ENCODE results near the gene PDGFA.

Gene PDGFA

DNA sequence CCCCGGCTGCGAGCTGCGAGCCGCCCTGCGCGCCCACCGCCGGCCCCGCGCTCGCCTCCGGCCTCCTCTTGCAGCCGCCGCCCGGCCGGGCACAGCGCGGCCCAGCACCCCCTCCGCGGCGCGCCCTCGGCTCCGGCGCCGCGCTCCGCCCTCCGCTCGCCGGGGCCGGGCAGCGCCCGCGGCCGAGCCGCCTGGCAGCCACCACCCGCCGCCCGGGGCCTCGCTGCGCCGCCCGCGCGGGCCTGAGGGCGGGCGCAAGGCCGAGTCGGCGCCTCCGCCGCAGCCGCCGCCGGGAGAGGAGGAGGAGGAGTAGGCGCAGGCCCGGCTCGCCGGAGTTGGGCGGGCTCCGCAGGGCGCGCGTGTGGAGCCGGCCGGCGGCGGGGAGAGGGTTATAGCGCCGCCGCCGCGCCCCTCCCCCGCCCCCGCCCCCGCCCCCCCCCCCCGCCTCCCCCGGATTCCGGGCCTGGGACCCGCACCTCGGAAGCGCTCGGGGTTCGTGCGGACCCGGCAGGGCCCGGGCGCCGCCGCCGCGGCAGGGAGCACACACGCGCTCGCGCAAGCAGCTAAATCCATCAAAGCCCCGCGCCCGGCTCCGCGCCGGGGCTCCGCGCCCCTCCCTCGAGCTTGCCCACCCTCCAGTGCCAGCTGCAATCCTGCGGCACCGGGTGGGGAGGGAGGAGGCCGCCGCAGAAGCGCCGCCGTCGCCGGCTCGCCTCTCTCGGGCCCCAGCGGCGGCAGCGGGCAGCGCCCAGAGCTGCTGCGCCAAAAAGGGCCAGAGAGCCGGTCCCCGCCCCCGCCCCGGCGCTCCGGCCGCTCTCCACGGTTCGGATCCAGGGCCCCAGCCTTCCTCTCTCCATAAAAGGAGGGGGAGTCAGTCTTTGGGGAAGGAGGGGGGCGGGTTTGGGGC lies at the start of gene PDGFA:
Gene PDGFA (minus strand): TSS at position 363 of the 907 bp plus-strand sequence. CDS start 845 bp downstream, outside the sequence.
- peak in 39 of 51 donors; percentile 11 to 78 (median 58) for DNase-seq

DNA sequence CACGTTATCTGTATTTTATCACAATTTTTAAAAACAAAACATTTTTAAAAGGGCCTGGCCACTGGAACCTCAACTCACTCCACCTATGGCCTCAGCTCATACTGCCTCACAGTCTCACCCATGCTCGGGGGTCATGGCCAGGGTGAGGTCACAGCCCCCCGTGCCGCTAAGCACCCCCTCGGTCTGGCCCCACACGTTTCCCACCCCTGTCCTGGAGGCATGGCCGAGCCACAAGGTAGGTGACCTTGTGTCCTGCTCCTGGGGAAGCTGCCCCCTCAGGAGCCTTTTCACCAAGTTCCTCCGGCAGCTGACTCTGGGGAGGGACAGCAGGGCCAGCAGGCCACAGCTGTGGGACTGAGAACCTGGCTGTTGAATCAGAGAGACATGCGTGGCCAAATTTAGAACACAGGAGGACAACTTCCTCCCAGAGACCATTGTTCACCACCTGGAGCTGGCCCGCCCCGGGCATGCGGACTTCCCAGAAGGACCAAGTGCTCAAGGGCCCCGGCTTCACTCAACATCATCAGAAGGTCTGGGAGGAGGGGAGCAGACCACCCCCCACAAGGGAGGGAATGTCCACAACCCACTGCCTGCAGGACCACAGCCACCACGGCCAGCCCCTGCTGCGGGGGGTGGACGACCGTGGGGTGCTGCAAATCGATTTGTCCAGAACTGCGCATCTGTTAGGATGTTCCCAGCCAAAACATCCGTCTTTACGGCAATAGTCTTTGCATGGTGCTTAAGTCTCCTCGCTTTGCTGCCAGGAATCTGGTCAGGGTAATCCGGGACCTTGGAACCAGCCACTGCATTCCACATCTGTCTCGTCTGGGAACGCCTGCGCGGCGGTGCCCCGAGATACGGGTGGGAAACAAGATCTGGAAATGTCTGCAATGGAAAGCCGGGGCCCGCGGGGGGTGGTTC lies 48.6 kb upstream of the PDGFA start:
- DNase-seq: no peak

DNA sequence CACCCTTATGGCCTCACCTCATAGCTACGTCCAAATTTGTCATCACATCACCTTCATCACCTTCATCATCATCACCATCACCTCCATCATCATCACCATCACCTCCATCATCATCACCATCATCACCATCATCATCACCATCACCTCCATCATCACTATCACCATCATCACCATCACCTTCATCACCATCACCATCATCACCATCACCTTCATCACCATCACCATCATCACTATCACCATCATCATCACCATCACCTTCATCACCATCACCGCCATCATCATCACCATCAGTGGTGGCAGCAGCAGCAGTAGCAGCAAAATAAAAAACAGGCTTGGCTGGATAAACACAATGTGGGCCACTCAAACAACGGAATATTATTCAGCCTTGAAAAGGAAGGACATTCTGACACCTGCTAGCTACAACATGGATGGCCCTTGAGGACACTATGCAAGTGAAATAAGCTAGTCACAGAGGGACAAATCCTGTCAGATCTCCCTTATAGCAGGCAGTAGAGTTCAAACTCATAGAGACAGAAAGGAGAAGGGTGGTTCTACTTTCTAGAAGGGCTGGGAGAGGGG lies 47.7 kb upstream of the PDGFA start:
- DNase-seq: no peak

GRCh38 chr7:566100-566499 lies 46.5 kb upstream of the PDGFA start:
- DNase-seq: no peak

- peak in 1 of 51 donors; percentile 4 for DNase-seq
Observed at GRCh38 chr7:564176-564865, 44.7 kb upstream of the PDGFA start.

GRCh38 chr7:563629-564170 lies 44.1 kb upstream of the PDGFA start:
- no peak for DNase-seq

- no peak for DNase-seq
Observed at GRCh38 chr7:562789-563628, 43.4 kb upstream of the PDGFA start.

DNA sequence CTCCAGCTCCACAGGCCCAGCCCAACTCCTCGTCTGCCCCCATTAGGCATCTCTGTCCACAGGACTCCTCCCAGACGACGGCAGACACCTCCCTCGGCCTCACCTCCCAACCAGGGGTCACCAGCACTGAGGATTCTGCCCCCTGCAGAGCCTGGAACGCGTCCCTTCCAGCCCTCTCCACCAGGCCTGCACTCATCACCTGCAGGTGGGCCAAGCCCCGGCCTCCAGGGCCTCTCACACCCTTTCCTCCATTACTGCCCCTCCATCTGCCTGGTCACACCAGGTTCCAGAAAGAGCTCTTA lies 42.7 kb upstream of the PDGFA start:
- DNase-seq: no peak

DNA sequence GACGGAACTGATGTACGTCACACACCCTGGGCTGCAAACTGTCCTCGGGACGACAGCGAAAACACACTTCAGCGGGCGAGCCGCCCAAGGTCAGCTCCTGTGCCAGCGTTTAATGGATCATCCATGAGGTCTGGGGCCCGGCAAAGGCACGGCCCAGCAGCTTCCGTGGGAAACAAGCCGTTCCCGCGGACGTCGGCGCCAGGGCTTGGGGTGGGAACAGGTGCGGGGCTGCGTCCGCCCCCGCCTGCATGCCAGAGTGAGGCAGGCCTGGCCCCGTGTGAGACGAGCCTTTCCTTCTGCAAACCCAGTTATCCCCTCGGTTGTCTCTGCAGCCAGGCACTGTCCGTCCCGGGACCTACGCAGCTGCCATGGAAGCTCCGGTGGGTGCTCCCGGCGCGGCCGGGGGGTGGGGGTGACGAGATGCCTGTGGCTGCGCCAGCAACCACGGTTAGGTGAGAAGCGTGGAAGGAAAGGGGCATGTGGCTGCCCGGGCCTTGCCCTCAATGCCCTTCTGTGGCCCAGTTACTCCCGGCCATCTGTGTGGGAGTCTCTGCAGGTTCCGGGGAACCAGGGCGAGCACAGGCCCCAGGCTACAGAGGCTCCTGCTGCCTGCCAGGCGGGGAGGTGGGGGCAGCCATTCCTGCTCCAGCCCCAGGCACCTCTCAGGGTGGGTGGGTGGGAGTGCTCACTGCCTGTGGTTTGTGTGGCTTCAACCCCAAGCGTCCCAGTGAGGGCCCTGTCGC lies 42.2 kb upstream of the PDGFA start:
- DNase-seq: no peak

- DNase-seq: no peak
Observed at GRCh38 chr7:560966-561630, 41.5 kb upstream of the PDGFA start.

DNA sequence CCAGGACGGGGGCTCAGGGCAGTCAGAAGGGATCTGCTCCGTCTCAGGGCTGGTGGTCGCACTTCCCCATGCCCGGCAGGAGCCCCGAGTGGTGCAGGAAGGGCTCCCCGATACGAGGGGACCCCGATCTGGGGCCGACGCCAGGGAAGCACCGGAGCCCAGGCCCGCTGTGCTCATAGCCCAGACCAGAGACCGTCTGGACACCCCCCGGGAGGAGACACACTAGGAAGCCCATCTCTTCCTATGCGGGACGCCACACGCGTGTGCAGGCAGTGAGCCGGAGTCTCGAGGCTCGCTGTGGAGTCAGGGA lies 39.7 kb upstream of the PDGFA start:
- DNase-seq: no peak

- DNase-seq: no peak
Observed at GRCh38 chr7:557558-557881, 37.9 kb upstream of the PDGFA start.

DNA sequence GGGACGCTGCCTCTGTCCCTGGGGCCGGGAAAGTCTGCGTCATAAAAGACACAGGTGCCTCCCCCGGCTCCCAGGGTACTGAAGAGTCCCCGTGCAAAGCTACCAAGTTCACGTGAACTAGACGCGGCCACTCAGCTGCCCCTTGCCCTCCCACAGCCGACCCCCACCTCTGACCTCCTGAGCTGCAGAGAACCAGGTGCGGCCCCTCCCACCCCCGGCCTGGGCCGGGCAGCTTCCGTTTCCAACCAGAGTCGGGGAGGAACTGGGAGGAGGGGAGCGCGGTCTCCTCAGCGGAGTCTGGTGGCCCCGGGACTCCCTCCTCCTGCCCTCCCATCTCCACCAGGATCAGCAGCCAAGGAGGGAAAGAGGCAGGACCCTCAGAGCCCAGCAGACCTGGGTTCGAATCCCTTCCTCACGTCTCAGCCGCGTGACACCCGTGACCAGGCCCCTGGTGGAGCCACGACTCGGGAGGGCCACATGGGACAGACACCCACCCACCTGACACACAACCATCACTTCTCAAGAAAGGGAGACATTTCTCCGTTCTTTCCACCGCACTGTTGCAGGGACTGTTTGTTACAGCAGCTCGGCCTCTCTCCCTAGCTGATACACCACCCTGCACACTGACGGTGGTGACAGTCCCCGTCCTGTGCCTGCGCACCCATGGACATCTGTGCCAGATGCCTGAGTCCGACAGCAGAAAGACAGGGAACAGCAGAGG lies 37.4 kb upstream of the PDGFA start:
- no peak for DNase-seq

DNA sequence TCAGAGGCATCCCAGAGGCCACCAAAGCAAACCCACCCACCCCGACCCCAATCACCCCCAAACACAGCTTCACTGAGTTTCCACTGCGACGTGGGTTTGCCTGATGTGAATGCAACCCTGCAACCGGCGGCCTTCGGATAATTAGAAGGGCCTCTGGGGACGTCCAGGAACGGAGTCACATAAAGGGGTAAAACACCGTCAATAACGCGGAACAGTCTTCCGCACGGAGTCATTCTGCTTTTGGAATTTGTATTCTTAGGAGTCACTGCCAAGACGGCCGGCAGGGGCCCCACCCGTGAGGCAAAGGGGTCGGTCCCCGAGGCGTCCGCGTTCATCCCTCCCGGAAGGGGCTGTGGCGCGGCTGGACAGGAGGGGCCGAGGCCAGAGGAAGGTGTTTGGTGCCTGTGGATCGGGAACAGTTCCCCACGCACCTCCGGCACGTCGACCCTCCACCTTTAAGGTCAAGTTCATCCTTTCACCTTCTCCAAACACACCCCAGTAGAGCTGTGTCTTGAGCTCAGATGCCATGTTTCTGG lies 36.7 kb upstream of the PDGFA start:
- no peak for DNase-seq

GRCh38 chr7:555551-556160 lies 36.0 kb upstream of the PDGFA start:
- DNase-seq: no peak

DNA sequence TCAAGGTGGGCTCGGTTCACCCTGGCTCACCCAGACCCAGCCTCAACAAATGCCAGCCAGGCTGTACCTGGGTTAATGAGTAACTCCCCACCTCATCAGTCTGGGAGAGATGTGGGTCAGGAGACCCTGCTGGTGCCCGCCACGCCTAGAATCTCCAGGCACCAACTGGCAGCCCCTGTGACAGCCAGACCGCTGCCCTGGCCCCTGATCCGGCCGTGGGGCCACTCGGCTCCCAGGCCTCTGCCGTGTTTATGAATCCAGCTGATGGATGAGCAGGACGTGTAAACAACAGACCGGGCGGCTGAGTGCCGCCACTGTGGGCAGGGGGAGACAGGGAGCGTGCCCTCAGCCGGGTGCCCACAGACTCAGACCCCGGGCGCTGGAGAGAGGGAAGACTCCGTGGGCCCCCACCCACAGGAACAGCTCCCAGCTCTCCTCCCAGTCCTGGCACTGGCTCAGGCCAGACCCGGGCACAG lies 34.0 kb upstream of the PDGFA start:
- no peak for DNase-seq

GRCh38 chr7:552868-553635 lies 33.4 kb upstream of the PDGFA start:
- no peak for DNase-seq
